Nephron (organoid): ENCODE measurements around the gene SMARCA2.

Experiments
- H3K27ac Mint-ChIP-seq, 3 experiments: 2 replicates each; pipeline ENCODE4 v1.8.0; 2020; ENCODE audit warnings: mixed read lengths in 3 of 3, mild to moderate bottlenecking in 2 of 3, moderate library complexity in 1 of 3
- H3K27me3 Mint-ChIP-seq: 2 replicates; pipeline ENCODE4 v1.8.0; 2021; ENCODE audit warnings: low read depth, mild to moderate bottlenecking, moderate library complexity, mixed read lengths
- H3K36me3 Mint-ChIP-seq: 2 replicates; pipeline ENCODE4 v1.8.0; 2020; ENCODE audit warnings: low read depth, mixed read lengths
- H3K4me1 Mint-ChIP-seq: 2 replicates; pipeline ENCODE4 v1.8.0; 2020; ENCODE audit warnings: mixed read lengths
- H3K4me3 Mint-ChIP-seq, 3 experiments: 2 replicates each; pipeline ENCODE4 v1.8.0; 2020; ENCODE audit warnings: mild to moderate bottlenecking in 3 of 3, mixed read lengths in 3 of 3, moderate library complexity in 2 of 3
- H3K9me3 Mint-ChIP-seq: 2 replicates; pipeline ENCODE4 v1.8.0; 2020; ENCODE audit warnings: mixed read lengths
- TF ChIP-seq, protein P1 (sequence below), 3 experiments: fragments of 200-600 bp; sonication (generic); IDR thresholded peaks; one replicate each; pipeline ENCODE4 v1.5.0; 2021; ENCODE audit warnings: antibody characterized with exemption in 3 of 3; ENCODE audit not compliant: unreplicated experiment in 3 of 3

The SMARCA2 gene

DNA sequence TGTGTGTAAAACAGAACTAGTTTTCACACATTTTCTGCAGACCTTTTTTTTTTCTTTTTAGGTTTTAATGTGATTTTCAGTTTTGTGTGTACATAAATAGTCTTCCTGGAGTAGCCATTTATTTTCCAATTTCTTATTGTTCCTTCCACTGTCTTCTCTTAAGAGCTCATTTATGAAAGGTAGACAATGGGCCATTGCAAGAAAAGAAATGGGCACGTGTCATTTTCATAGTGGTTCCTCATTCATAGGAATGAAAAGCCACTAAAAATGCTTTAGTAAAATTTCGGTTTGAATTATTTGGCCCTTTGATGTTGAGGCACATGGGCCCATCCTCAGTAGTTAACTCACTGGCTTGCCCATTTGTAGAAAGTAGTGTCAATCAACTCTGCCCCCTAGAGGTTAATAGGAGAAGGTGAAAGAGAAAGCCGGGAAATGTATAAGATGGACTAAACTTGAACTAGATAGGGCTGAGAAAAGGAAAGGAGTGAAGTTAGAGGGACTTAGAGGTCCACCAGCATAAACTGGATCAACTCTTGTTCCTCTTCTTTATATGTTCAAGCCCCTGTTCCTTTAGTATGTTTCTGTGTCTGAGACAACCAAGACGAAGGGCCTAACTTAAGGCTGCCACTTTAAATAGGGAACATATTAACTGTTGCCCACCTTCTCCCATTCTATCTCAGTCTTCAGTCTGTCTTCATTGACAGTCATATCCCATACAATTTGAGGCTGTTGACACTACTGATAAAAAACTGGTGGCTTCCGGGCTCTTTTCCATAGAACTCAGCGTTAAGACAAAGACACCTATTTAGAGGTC, 72.6 kb downstream of the SMARCA2 start:
- H3K9me3 Mint-ChIP-seq, result no peaks in the 10 kb centered on the region
- no peak overlapping the region for H3K4me3 Mint-ChIP-seq
- H3K4me1 Mint-ChIP-seq, result peaks cover 18% of the 10 kb centered on the region
- H3K27ac Mint-ChIP-seq, result no peak overlapping the region
- H3K36me3 Mint-ChIP-seq, result peaks cover 74% of the 10 kb centered on the region
- no peaks in the 10 kb centered on the region for H3K27me3 Mint-ChIP-seq
- TF ChIP-seq, protein P1, sequence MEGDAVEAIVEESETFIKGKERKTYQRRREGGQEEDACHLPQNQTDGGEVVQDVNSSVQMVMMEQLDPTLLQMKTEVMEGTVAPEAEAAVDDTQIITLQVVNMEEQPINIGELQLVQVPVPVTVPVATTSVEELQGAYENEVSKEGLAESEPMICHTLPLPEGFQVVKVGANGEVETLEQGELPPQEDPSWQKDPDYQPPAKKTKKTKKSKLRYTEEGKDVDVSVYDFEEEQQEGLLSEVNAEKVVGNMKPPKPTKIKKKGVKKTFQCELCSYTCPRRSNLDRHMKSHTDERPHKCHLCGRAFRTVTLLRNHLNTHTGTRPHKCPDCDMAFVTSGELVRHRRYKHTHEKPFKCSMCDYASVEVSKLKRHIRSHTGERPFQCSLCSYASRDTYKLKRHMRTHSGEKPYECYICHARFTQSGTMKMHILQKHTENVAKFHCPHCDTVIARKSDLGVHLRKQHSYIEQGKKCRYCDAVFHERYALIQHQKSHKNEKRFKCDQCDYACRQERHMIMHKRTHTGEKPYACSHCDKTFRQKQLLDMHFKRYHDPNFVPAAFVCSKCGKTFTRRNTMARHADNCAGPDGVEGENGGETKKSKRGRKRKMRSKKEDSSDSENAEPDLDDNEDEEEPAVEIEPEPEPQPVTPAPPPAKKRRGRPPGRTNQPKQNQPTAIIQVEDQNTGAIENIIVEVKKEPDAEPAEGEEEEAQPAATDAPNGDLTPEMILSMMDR (IDR thresholded peaks at IDR 0.05; ENCODE audit: unreplicated experiment in 3 of 3), result peak; percentile 21 to 30 (median 26)

DNA sequence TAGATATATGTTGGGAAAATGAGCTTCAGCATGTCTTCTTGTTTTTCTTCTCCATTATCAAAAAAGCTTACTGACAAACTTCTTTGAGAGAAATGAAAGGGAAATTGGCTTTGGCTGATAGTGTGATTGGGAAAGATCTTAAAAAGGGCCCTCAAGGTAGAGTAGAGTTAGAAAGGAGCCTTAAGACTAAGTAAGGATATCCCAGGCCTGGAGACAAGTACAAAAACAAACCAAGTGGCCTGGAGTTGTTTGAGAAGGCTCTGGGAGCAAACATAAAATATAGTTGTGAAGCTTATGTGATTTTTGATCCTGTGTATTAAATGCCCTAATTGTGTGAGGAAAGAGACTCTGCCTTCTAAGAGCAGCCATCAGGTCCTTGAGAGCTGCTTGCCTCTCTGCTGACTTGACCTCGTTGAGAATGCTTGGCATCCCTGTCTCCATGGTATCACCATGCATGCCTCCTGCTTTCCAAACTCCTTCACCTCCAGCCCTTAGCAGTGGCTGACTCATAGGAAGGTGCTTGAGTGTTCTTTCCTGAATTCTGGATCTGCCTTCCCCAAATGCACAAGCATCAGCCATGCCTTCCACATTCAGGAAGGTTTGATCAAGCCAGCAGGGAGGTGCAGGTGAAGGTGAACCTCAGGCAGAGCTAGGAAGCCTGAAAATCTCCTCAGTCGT, 78.9 kb downstream of the SMARCA2 start:
- Mint-ChIP-seq H3K27me3 (no peaks in the 10 kb centered on the region), H3K9me3 (no peaks in the 10 kb centered on the region), H3K4me1 (no peaks in the 10 kb centered on the region), H3K27ac (no peak overlapping the region), H3K4me3 (no peak overlapping the region), H3K36me3 (peaks cover 53% of the 10 kb centered on the region)
- TF ChIP-seq, protein P1 (IDR thresholded peaks at IDR 0.05; ENCODE audit: unreplicated experiment in 3 of 3), result no peak

DNA sequence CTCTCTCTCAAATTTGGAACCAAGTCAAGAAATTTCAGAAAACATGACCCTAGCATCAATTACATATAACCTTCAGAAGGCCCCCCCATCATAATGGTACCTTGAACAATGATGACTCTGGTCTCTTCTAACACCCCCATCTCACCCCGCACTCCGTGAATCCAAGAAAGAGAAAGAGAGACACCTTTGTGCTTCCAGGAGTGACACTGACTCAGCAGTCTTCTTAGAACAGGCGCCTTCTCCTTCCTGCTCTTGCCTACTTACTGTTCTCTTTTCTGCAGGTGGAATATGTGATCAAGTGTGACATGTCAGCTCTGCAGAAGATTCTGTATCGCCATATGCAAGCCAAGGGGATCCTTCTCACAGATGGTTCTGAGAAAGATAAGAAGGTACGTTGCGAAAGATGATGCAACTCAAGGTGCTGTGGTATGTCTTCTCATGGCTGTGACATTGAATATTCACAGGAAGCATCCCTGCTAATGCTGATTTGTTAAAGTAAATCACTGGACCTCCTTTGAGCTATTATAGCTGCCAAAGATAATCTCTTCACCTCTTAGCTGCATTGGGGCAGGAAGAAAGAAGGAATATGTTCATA, 81.3 kb downstream of the SMARCA2 start:
- H3K9me3 Mint-ChIP-seq, result no peaks in the 10 kb centered on the region
- H3K36me3 Mint-ChIP-seq, result peaks cover 48% of the 10 kb centered on the region
- H3K27ac Mint-ChIP-seq, result no peak overlapping the region
- peaks cover 3% of the 10 kb centered on the region for H3K4me1 Mint-ChIP-seq
- no peak overlapping the region for H3K4me3 Mint-ChIP-seq
- no peaks in the 10 kb centered on the region for H3K27me3 Mint-ChIP-seq
- TF ChIP-seq, protein P1 (IDR thresholded peaks at IDR 0.05; ENCODE audit: unreplicated experiment in 3 of 3), result no peak

DNA sequence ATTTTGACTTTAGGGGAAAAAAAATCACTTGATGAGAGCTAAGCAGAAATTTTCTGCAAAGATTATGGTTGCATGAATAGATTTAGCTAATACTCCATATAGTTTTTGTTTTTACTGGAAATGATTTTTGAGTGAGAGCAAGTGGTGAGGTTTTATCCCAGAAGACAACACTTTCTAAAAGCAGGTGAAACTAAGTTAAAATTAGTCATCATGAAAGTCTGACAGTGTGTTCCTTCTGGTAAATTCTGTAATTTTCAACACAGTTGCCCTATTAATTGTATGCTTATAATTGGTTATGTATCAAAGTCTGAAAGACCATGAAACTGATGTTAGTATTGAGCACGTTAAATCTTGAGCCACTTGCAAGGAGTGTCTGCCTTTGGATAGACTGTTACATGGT, 91.5 kb downstream of the SMARCA2 start:
- Mint-ChIP-seq H3K27ac (no peak overlapping the region), H3K4me3 (no peak overlapping the region), H3K4me1 (peaks cover 43% of the 10 kb centered on the region), H3K9me3 (no peaks in the 10 kb centered on the region), H3K27me3 (no peaks in the 10 kb centered on the region), H3K36me3 (peaks cover 32% of the 10 kb centered on the region)
- TF ChIP-seq, protein P1 (IDR thresholded peaks at IDR 0.05; ENCODE audit: unreplicated experiment in 3 of 3), result no peak

DNA sequence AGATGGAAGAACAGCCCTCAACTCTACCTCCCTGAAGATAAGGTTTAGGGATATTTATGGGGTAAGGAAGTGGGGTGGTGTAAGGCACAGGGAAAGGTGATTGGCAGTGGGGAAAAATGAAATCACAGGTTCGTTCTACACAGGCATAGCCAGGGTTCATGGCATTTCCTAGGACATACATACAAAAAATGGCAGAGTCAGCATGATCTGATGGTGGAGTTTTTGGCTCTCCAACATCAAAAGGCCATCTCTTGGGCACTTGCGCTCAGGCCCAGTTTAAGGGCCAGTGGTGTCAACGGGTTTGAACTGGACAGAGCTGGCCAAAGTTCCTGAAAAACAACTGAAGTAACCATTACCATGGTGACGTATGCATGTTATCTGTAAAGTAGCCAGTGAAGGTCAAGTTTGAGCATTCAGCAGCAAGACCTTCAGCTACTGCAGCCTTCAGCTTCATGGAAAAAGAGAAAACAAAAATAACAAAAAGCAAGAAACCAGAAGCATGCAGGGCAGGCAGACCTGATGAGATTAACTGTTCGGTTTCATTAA, 92.8 kb downstream of the SMARCA2 start:
- no peak overlapping the region for H3K4me3 Mint-ChIP-seq
- TF ChIP-seq, protein P1 (IDR thresholded peaks at IDR 0.05; ENCODE audit: unreplicated experiment in 3 of 3), result no peak
- H3K36me3 Mint-ChIP-seq, result peaks cover 45% of the 10 kb centered on the region
- no peaks in the 10 kb centered on the region for H3K9me3 Mint-ChIP-seq
- H3K27ac Mint-ChIP-seq, result peak overlapping the region in 2 of 3 experiments; percentile 47 to 74
- H3K4me1 Mint-ChIP-seq, result peaks cover 30% of the 10 kb centered on the region
- no peaks in the 10 kb centered on the region for H3K27me3 Mint-ChIP-seq
